GM18520 (cell line): ENCODE results near the gene NKAIN4.

ENCODE experiments used
- ATAC-seq: cut with Tn5 transposase; IDR thresholded peaks from one replicate; pipeline ENCODE4 v1.9.1; 2021; ENCODE audit not compliant: unreplicated experiment

Gene NKAIN4

GRCh38 chr20:63288581-63289251, 34.5 kb upstream of the NKAIN4 start:
- no peak for ATAC-seq

DNA sequence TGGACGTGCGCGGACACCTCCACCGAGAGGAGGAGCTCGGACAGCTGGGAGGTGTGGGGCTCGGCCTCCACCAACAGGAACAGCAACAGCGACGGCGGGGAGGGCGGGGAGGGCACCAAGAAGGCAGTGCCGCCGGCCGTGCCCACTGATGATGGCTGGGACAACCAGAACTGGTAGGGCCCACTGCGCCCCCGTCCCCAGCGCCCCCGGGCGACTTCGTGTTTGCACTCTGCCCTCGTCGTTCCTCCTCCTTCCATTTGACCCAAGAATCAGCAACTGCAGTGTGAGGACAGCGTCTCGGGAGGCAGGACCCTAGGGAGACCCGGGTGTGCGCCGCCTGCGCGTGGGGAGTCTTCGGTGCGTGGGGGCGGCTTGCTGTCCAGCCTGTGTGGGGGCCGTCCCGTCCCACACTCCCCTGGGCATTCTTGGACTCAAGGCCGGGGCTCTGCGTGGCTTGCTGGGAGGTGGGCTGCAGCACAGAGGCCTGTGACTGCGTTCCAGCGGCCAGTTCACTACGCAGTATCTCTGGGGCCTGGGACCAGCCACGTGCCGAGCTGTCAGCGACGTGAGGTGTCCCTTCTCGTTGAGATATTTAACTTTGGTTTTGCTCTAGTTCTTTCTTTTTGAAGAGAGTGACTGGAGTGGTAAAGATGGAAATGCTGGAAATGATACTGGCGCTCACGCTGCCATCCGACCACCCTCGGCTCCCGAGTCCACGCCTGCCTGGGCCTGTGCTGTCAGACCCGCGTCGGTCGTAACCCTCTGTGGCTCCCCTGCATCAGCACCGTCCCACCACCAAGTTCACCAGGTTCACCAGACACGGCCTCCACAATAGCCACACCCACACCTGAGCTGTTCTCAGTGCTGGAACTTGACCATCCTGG, 33.7 kb upstream of the NKAIN4 start:
- no peak for ATAC-seq

DNA sequence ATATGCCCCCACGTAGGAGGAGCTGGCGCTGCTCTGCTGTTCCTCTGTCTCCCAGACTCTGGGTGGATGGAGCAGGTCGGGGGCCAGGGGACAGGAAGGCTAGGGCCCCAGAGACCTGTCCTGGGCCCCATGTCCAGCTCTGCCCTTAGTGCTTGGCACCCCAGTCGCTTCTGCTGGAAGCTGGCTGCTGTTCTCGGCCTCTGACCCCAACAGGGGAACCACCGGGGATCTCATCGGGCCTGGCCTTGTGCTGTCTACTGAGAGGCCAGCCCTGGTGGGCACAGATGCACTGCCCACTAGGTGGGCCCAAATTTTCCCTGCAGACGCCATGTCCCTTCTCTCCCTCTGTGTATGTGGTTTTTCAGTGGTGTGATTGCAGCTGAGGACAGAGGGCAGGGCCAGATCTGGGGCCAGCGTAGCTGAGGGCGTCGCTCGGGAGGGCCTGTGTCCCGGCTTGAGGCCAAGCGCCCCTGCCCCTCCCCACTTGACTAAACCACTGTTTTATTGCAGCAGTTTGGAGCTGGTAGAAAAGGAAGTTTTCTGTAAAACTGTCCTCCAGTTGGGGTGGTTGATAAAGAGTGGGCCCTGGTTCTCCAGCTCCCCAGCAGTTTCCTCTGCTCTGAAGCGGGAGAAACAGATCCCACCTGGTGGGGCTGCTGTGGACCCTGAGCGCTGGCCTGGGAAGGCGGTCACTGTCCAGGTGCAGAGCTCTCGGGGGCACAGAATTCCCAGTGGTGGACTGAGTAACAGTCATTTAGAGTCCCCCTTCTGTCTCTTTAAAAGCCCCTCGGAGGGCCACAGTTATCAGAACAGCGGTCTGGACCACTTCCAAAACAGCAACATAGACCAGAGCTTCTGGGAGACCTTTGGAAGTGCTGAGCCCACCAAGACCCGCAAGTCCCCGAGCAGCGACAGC, 32.8 kb upstream of the NKAIN4 start:
- ATAC-seq, result no peak

- no peak for ATAC-seq
Observed at GRCh38 chr20:63285636-63286615, 31.7 kb upstream of the NKAIN4 start.

- no peak for ATAC-seq
Observed at GRCh38 chr20:63284981-63285524, 30.8 kb upstream of the NKAIN4 start.

- no peak for ATAC-seq
Observed at GRCh38 chr20:63284544-63284949, 30.3 kb upstream of the NKAIN4 start.

- no peak for ATAC-seq
Observed at GRCh38 chr20:63284083-63284440, 29.8 kb upstream of the NKAIN4 start.

- no peak for ATAC-seq
Observed at GRCh38 chr20:63283397-63284082, 29.3 kb upstream of the NKAIN4 start.

DNA sequence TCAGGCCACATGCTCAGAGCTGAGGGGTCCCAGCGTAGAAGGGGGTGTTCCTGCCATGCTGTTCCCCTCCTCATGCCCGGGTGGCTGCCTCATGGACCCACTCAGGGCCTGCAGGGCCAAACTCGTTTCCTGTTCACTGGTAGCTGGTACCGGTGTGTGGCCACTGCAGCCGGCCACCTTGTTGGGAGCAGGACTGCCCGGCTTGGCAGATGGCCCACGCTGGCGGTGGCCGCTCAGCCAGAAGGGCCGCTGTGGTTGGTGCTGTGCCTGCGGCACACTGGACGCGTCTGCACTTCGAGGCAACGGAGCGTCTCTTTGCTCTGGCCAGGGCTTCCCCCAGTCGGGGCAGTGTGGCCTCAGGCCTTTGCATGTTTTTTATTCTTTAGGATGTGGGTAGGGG, 28.7 kb upstream of the NKAIN4 start:
- no peak for ATAC-seq

- no peak for ATAC-seq
Observed at GRCh38 chr20:63281742-63282665, 27.7 kb upstream of the NKAIN4 start.

- ATAC-seq, result no peak
Observed at GRCh38 chr20:63280929-63281545, 26.8 kb upstream of the NKAIN4 start.

DNA sequence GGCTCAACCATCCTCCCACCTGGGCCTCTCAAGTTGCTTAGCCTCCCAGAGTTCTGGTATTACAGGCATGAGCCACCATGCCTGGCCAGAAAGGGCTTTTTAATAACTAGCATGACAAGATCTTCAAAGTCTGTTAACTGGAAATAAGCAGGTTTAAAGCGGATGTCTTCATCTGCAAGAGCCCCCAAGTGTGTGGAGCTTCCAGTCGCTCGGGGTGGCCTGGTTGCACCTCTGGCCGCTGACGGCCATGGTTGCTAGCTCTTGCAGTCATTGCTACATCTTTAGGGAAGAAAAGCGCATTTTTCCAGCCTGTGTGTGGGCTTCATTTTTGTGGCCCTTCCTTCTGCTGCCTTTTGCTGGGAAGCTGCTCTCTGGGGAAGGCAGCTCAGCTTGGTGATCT, 26.1 kb upstream of the NKAIN4 start:
- no peak for ATAC-seq

- ATAC-seq, result no peak
Observed at GRCh38 chr20:63279931-63280330, 25.7 kb upstream of the NKAIN4 start.

GRCh38 chr20:63278661-63279060, 24.4 kb upstream of the NKAIN4 start:
- ATAC-seq, result no peak

- no peak for ATAC-seq
Observed at GRCh38 chr20:63277466-63278272, 23.4 kb upstream of the NKAIN4 start.

- ATAC-seq, result no peak
Observed at GRCh38 chr20:63276956-63277355, 22.7 kb upstream of the NKAIN4 start.

GRCh38 chr20:63275825-63276224, 21.6 kb upstream of the NKAIN4 start:
- ATAC-seq, result no peak
